HEK293 (cell line): ENCODE results near the gene PFN1.
A peak's percentile ranks its signal among the peaks of the same experiment; 100 is the strongest.

ENCODE experiments used
- CTCF ChIP-seq: fragments of 450-650 bp; formaldehyde crosslinking; IDR thresholded peaks from 2 replicates; pipeline ENCODE4 v1.5.1; 2016; ENCODE audit warnings: missing biosample characterization, missing genetic modification characterization
- FEZF1 ChIP-seq: fragments of 450-650 bp; formaldehyde crosslinking; IDR thresholded peaks from 2 replicates; pipeline ENCODE4 v1.5.1; 2016; ENCODE audit warnings: missing biosample characterization, missing genetic modification characterization
- GLIS1 ChIP-seq: fragments of 450-650 bp; formaldehyde crosslinking; IDR thresholded peaks from 2 replicates; pipeline ENCODE4 v1.5.1; 2016; ENCODE audit warnings: missing biosample characterization, missing genetic modification characterization
- HOXD13 ChIP-seq: sonication (generic); formaldehyde crosslinking; IDR thresholded peaks from 2 replicates; pipeline ENCODE4 v1.8.0; 2022; ENCODE audit warnings: missing genetic modification reagents, borderline replicate concordance
- KLF17 ChIP-seq: fragments of 450-650 bp; formaldehyde crosslinking; IDR thresholded peaks from 2 replicates; pipeline ENCODE4 v1.5.1; 2016; ENCODE audit warnings: missing biosample characterization, missing genetic modification characterization
- MZF1 ChIP-seq: fragments of 450-650 bp; formaldehyde crosslinking; IDR thresholded peaks from 2 replicates; pipeline ENCODE4 v1.5.1; 2017; ENCODE audit warnings: missing biosample characterization, missing genetic modification characterization, borderline replicate concordance
- PRDM1 ChIP-seq: fragments of 450-650 bp; formaldehyde crosslinking; IDR thresholded peaks from 2 replicates; pipeline ENCODE4; 2016; ENCODE audit warnings: missing biosample characterization, missing genetic modification characterization
- RBAK ChIP-seq: fragments of 450-650 bp; formaldehyde crosslinking; IDR thresholded peaks from 2 replicates; pipeline ENCODE4 v1.5.1; 2016; ENCODE audit warnings: missing biosample characterization, missing genetic modification characterization
- SP2 ChIP-seq: fragments of 450-650 bp; formaldehyde crosslinking; IDR thresholded peaks from 2 replicates; pipeline ENCODE4 v1.5.1; 2016; ENCODE audit warnings: missing biosample characterization, missing genetic modification characterization
- SP7 ChIP-seq: fragments of 450-650 bp; formaldehyde crosslinking; IDR thresholded peaks from 2 replicates; pipeline ENCODE4 v1.5.1; 2016; ENCODE audit warnings: missing biosample characterization, missing genetic modification characterization
- YY1 ChIP-seq: fragments of 450-650 bp; formaldehyde crosslinking; IDR thresholded peaks from 2 replicates; pipeline ENCODE4 v1.5.1; 2018; ENCODE audit warnings: missing biosample characterization, missing genetic modification characterization
- ZBTB11 ChIP-seq: fragments of 450-650 bp; formaldehyde crosslinking; conservative IDR thresholded peaks from 2 replicates; pipeline ENCODE4 v1.5.1; 2016; ENCODE audit warnings: low read depth, missing biosample characterization, missing genetic modification characterization
- ZBTB44 ChIP-seq: fragments of 450-650 bp; IDR thresholded peaks from 2 replicates; pipeline ENCODE4 v1.5.1; 2018; ENCODE audit warnings: missing biosample characterization, mild to moderate bottlenecking, missing genetic modification characterization
- ZBTB8A ChIP-seq: fragments of 450-650 bp; formaldehyde crosslinking; IDR thresholded peaks from 2 replicates; pipeline ENCODE4 v1.5.1; 2016; ENCODE audit warnings: missing biosample characterization, missing genetic modification characterization
- ZFP69B ChIP-seq: fragments of 450-650 bp; formaldehyde crosslinking; IDR thresholded peaks from 2 replicates; pipeline ENCODE4 v1.5.1; 2016; ENCODE audit warnings: missing biosample characterization, missing genetic modification characterization
- ZNF138 ChIP-seq: fragments of 450-650 bp; formaldehyde crosslinking; IDR thresholded peaks from 2 replicates; pipeline ENCODE4 v1.5.1; 2016; ENCODE audit warnings: missing biosample characterization, missing genetic modification characterization, borderline replicate concordance
- ZNF24 ChIP-seq: fragments of 450-650 bp; formaldehyde crosslinking; IDR thresholded peaks from 2 replicates; pipeline ENCODE4 v1.5.1; 2016; ENCODE audit warnings: missing biosample characterization, missing genetic modification characterization
- ZNF335 ChIP-seq: fragments of 450-650 bp; formaldehyde crosslinking; conservative IDR thresholded peaks from 2 replicates; pipeline ENCODE4 v1.5.1; 2016; ENCODE audit warnings: missing biosample characterization, missing genetic modification characterization
- ZNF398 ChIP-seq: fragments of 450-650 bp; formaldehyde crosslinking; IDR thresholded peaks from 2 replicates; pipeline ENCODE4 v1.5.1; 2017; ENCODE audit warnings: missing biosample characterization, missing genetic modification characterization
- ZNF404 ChIP-seq: fragments of 450-650 bp; formaldehyde crosslinking; IDR thresholded peaks from 2 replicates; pipeline ENCODE4 v1.5.1; 2017; ENCODE audit warnings: missing biosample characterization, missing genetic modification characterization
- ZNF48 ChIP-seq: fragments of 450-650 bp; formaldehyde crosslinking; IDR thresholded peaks from 2 replicates; pipeline ENCODE4 v1.5.1; 2016; ENCODE audit warnings: missing biosample characterization, missing genetic modification characterization
- ZNF558 ChIP-seq: fragments of 450-650 bp; formaldehyde crosslinking; IDR thresholded peaks from 2 replicates; pipeline ENCODE4 v1.5.1; 2016; ENCODE audit warnings: missing biosample characterization, missing genetic modification characterization
- ZNF792 ChIP-seq: fragments of 450-650 bp; formaldehyde crosslinking; IDR thresholded peaks from 2 replicates; pipeline ENCODE4 v1.5.1; 2016; ENCODE audit warnings: missing biosample characterization, missing genetic modification characterization
- ZNF830 ChIP-seq: fragments of 450-650 bp; IDR thresholded peaks from 2 replicates; pipeline ENCODE4 v1.5.0; 2018; ENCODE audit warnings: missing biosample characterization, missing genetic modification characterization, low read depth, mild to moderate bottlenecking, moderate library complexity
- ZSCAN30 ChIP-seq: fragments of 450-650 bp; IDR thresholded peaks from 2 replicates; pipeline ENCODE4 v1.5.1; 2018; ENCODE audit warnings: missing biosample characterization, mild to moderate bottlenecking, missing genetic modification characterization, moderate library complexity
- TF ChIP-seq, protein P1 (sequence below): fragments of 450-650 bp; formaldehyde crosslinking; IDR thresholded peaks from 2 replicates; pipeline ENCODE4 v1.5.1; 2017; ENCODE audit warnings: missing biosample characterization, mild to moderate bottlenecking, missing genetic modification characterization, moderate library complexity
- TF ChIP-seq, protein P2 (sequence below): fragments of 450-650 bp; IDR thresholded peaks from 2 replicates; pipeline ENCODE4 v1.5.1; 2018; ENCODE audit warnings: missing biosample characterization, missing genetic modification characterization

PFN1 gene

DNA sequence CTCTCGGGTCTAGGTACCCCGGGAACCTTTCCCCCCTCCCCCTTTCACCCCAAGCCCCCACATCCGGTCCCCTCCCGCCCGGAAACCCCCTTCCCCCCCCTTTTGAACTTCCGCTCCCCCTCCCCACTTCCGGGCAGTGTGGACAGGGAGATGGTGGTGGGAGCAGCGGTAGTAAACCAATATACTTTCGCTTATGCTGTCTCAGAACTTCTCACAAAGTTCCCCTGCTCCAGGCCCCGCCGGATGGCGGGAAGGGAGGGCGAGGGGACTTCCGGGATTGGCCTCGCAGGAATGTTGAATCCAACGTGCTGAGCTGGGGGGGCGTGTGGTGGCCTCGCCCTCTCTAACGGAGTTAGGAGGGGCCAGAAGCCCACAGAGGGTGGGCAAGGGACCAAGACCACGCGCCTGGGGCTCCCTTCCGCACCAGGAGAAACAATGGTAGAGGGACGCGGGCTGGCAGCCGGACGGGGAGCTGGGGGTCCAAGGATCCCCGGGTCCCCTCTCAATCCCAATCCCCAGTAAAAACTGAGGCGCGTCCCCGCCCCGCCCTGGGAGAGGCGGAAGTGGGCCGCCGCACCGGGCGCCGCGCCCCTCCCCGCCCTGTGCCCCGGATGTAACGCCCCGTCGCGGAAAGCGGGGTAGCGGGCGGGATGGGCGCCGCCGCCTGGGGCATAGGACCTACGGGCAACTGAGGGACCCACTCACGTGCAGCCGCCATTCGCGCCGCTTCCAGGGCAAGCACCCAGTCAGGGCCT, 742 bp downstream of the PFN1 start (continued):
- TF ChIP-seq ZNF830 (tag by site-specific recombination) (no peak), ZBTB8A (tag by site-specific recombination) (peak; percentile 99), ZSCAN30 (tag by site-specific recombination) (no peak), SP7 (tag by site-specific recombination) (0 out of 2 replicates have a peak, but pooled peaks have one; percentile 60), SP2 (tag by site-specific recombination) (peak; percentile 82), ZNF24 (0 out of 2 replicates have a peak, but pooled peaks have one; percentile 11), ZNF335 (tag by site-specific recombination) (peak; percentile 67), ZNF48 (tag by site-specific recombination) (no peak), ZBTB44 (tag by site-specific recombination) (no peak), KLF17 (tag by site-specific recombination) (peak; percentile 70; the same call in 1 of the 2 replicates), ZFP69B (tag by site-specific recombination) (peak; percentile 19; the same call in 1 of the 2 replicates), YY1 (tag by site-specific recombination) (no peak), ZNF558 (tag by site-specific recombination) (no peak), RBAK (tag by site-specific recombination) (no peak), CTCF (tag by site-specific recombination) (no peak), ZNF404 (tag by site-specific recombination) (no peak), FEZF1 (tag by site-specific recombination) (no peak), GLIS1 (tag by site-specific recombination) (peak; percentile 34; the same call in 1 of the 2 replicates), MZF1 (tag by site-specific recombination) (peak; percentile 57), ZBTB11 (tag by site-specific recombination) (peak; percentile 71), HOXD13 (CRISPR knock-in tag) (no peak), PRDM1 (tag by site-specific recombination) (no peak), ZNF138 (no peak), ZNF792 (tag by site-specific recombination) (no peak), ZNF398 (tag by site-specific recombination) (peak; percentile 71)
- TF ChIP-seq, protein P1, sequence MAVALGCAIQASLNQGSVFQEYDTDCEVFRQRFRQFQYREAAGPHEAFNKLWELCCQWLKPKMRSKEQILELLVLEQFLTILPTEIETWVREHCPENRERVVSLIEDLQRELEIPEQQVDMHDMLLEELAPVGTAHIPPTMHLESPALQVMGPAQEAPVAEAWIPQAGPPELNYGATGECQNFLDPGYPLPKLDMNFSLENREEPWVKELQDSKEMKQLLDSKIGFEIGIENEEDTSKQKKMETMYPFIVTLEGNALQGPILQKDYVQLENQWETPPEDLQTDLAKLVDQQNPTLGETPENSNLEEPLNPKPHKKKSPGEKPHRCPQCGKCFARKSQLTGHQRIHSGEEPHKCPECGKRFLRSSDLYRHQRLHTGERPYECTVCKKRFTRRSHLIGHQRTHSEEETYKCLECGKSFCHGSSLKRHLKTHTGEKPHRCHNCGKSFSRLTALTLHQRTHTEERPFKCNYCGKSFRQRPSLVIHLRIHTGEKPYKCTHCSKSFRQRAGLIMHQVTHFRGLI (tag by site-specific recombination) = peak; percentile 57; the same call in 1 of the 2 replicates
- TF ChIP-seq, protein P2, sequence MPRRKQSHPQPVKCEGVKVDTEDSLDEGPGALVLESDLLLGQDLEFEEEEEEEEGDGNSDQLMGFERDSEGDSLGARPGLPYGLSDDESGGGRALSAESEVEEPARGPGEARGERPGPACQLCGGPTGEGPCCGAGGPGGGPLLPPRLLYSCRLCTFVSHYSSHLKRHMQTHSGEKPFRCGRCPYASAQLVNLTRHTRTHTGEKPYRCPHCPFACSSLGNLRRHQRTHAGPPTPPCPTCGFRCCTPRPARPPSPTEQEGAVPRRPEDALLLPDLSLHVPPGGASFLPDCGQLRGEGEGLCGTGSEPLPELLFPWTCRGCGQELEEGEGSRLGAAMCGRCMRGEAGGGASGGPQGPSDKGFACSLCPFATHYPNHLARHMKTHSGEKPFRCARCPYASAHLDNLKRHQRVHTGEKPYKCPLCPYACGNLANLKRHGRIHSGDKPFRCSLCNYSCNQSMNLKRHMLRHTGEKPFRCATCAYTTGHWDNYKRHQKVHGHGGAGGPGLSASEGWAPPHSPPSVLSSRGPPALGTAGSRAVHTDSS = no peak
